WTC11 (cell line): Measurements from ENCODE around the gene CYSRT1. TPM values are rescaled to one million over a fixed set of nuclear protein-coding genes. Genes with fewer than 3 reads are reported as not detected.

Source experiments
- ATAC-seq: fragments of 200-7000 bp; cut with Tn5 transposase; 2 replicates; pipeline ENCODE4 v1.10.0; 2021; ENCODE audit warnings: mild to moderate bottlenecking, moderate library complexity
- CTCF ChIA-PET: fragments of 300-600 bp; sonication (Branson Sonifier 250); formaldehyde crosslinking; loops from one replicate; lab custom pipeline; 2021; ENCODE audit warnings: antibody characterized with exemption; lab: Charles Lee
- POLR2A ChIA-PET: fragments of 350-600 bp; sonication (Branson Sonifier 250); formaldehyde crosslinking; loops from one replicate; lab custom pipeline; 2021; ENCODE audit warnings: antibody characterized with exemption; lab: Charles Lee
- DNase-seq: peaks from one replicate; pipeline ENCODE4 v3.0.0; 2021; ENCODE audit warnings: low spot score
- H3K27ac Mint-ChIP-seq: 2 replicates; pipeline ENCODE4 v1.8.0; 2021; ENCODE audit warnings: mixed read lengths
- H3K27me3 Mint-ChIP-seq: 2 replicates; pipeline ENCODE4 v1.8.0; 2021; ENCODE audit warnings: low read depth, mild to moderate bottlenecking, moderate library complexity, mixed read lengths
- H3K36me3 Mint-ChIP-seq: 2 replicates; pipeline ENCODE4 v1.8.0; 2021; ENCODE audit warnings: mixed read lengths
- H3K4me1 Mint-ChIP-seq: 2 replicates; pipeline ENCODE4 v1.8.0; 2022; ENCODE audit warnings: mixed read lengths
- H3K4me3 Mint-ChIP-seq: 2 replicates; pipeline ENCODE4 v1.8.0; 2021; ENCODE audit warnings: mild to moderate bottlenecking, moderate library complexity, mixed read lengths
- H3K9me3 Mint-ChIP-seq: 2 replicates; pipeline ENCODE4 v1.8.0; 2021; ENCODE audit warnings: mixed read lengths
- CBFB ChIP-seq: sonication (generic); formaldehyde crosslinking; IDR thresholded peaks from 2 replicates; pipeline ENCODE4 v1.8.1; 2022; ENCODE audit warnings: mild to moderate bottlenecking, low read depth, missing genetic modification reagents
- CTCF ChIP-seq: fragments of 200-600 bp; IDR thresholded peaks from 2 replicates; pipeline ENCODE4 v1.8.0; 2022; ENCODE audit warnings: antibody characterized with exemption
- KAT7 ChIP-seq: sonication (generic); formaldehyde crosslinking; IDR thresholded peaks from 2 replicates; pipeline ENCODE4 v1.8.1; 2023; ENCODE audit warnings: missing genetic modification reagents, mild to moderate bottlenecking, borderline replicate concordance
- MLX ChIP-seq: sonication (generic); formaldehyde crosslinking; IDR thresholded peaks from 2 replicates; pipeline ENCODE4 v1.8.1; 2023; ENCODE audit warnings: mild to moderate bottlenecking, missing genetic modification reagents, moderate library complexity
- NFE2L1 ChIP-seq: sonication (generic); formaldehyde crosslinking; IDR thresholded peaks from 2 replicates; pipeline ENCODE4 v1.8.1; 2023; ENCODE audit warnings: missing genetic modification reagents
- NR2C2 ChIP-seq: sonication (generic); formaldehyde crosslinking; IDR thresholded peaks from 2 replicates; pipeline ENCODE4 v1.8.0; 2022; ENCODE audit warnings: mild to moderate bottlenecking, missing genetic modification reagents
- SMAD3 ChIP-seq: sonication (generic); formaldehyde crosslinking; IDR thresholded peaks from 2 replicates; pipeline ENCODE4 v1.8.0; 2022; ENCODE audit warnings: missing genetic modification reagents, mild to moderate bottlenecking, borderline replicate concordance
- SMAD4 ChIP-seq: sonication (generic); formaldehyde crosslinking; IDR thresholded peaks from 2 replicates; pipeline ENCODE4 v1.8.0; 2022; ENCODE audit warnings: mild to moderate bottlenecking, missing genetic modification reagents
- SOX15 ChIP-seq: fragments of 250-450 bp; sonication (Bioruptor Pico); IDR thresholded peaks from 2 replicates; pipeline ENCODE4 v1.9.0; 2021; ENCODE audit warnings: mild to moderate bottlenecking
- TEAD1 ChIP-seq: sonication (generic); formaldehyde crosslinking; IDR thresholded peaks from 2 replicates; pipeline ENCODE4 v1.8.0; 2022; ENCODE audit warnings: mild to moderate bottlenecking, missing genetic modification reagents
- ZNF138 ChIP-seq: sonication (generic); formaldehyde crosslinking; conservative IDR thresholded peaks from 2 replicates; pipeline ENCODE4 v1.8.1; 2022; ENCODE audit warnings: mild to moderate bottlenecking, moderate library complexity, missing genetic modification reagents
- ZNF219 ChIP-seq: sonication (generic); formaldehyde crosslinking; IDR thresholded peaks from 2 replicates; pipeline ENCODE4 v1.8.0; 2023; ENCODE audit warnings: missing genetic modification reagents, mild to moderate bottlenecking, borderline replicate concordance
- ZNF232 ChIP-seq: sonication (generic); formaldehyde crosslinking; IDR thresholded peaks from 2 replicates; pipeline ENCODE4 v1.8.0; 2022; ENCODE audit warnings: mild to moderate bottlenecking, missing genetic modification reagents
- ZNF263 ChIP-seq: sonication (generic); formaldehyde crosslinking; IDR thresholded peaks from 2 replicates; pipeline ENCODE4 v1.8.1; 2022; ENCODE audit warnings: low read depth, mild to moderate bottlenecking, moderate library complexity, missing genetic modification reagents
- total RNA-seq: library from RNA; stranded (reverse); gene quantifications from 3 replicates; pipeline ENCODE4 v1.2.3, GENCODE V29; 2021
- TF ChIP-seq, protein P1 (sequence below): sonication (generic); formaldehyde crosslinking; IDR thresholded peaks from 2 replicates; pipeline ENCODE4 v1.8.1; 2022; ENCODE audit warnings: mild to moderate bottlenecking, missing genetic modification reagents, moderate library complexity, borderline replicate concordance
- TF ChIP-seq, protein P2 (sequence below): sonication (generic); formaldehyde crosslinking; IDR thresholded peaks from 2 replicates; pipeline ENCODE4 v1.8.1; 2022; ENCODE audit warnings: mild to moderate bottlenecking, moderate library complexity, missing genetic modification reagents
- TF ChIP-seq, protein P3 (sequence below): sonication (generic); formaldehyde crosslinking; IDR thresholded peaks from 2 replicates; pipeline ENCODE4 v1.8.0; 2022; ENCODE audit warnings: mild to moderate bottlenecking, missing genetic modification reagents
- TF ChIP-seq, protein P4 (sequence below): sonication (generic); formaldehyde crosslinking; IDR thresholded peaks from 2 replicates; pipeline ENCODE4 v1.8.1; 2022; ENCODE audit warnings: missing genetic modification reagents, borderline replicate concordance
- TF ChIP-seq, protein P5 (sequence below): fragments of 250-450 bp; sonication (Bioruptor Pico); IDR thresholded peaks from 2 replicates; pipeline ENCODE4 v1.9.0; 2021; ENCODE audit warnings: mild to moderate bottlenecking, borderline replicate concordance

The CYSRT1 gene
- total RNA-seq, 1 experiment from 2014 or later: 3.5 TPM

GRCh38 chr9:137215196-137215986 is 9.6 kb upstream of the CYSRT1 start (continued):
- TF ChIP-seq, protein P1, sequence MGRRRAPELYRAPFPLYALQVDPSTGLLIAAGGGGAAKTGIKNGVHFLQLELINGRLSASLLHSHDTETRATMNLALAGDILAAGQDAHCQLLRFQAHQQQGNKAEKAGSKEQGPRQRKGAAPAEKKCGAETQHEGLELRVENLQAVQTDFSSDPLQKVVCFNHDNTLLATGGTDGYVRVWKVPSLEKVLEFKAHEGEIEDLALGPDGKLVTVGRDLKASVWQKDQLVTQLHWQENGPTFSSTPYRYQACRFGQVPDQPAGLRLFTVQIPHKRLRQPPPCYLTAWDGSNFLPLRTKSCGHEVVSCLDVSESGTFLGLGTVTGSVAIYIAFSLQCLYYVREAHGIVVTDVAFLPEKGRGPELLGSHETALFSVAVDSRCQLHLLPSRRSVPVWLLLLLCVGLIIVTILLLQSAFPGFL (CRISPR knock-in tag): no peak
- TF ChIP-seq KAT7 (no peak), ZNF138 (CRISPR knock-in tag) (no peak), CBFB (CRISPR knock-in tag) (no peak), ZNF219 (CRISPR knock-in tag) (no peak), MLX (CRISPR knock-in tag) (no peak), ZNF263 (CRISPR knock-in tag) (no peak), CTCF (no peak), SMAD4 (CRISPR knock-in tag) (no peak), TEAD1 (no peak), NFE2L1 (no peak)
- TF ChIP-seq, protein P2, sequence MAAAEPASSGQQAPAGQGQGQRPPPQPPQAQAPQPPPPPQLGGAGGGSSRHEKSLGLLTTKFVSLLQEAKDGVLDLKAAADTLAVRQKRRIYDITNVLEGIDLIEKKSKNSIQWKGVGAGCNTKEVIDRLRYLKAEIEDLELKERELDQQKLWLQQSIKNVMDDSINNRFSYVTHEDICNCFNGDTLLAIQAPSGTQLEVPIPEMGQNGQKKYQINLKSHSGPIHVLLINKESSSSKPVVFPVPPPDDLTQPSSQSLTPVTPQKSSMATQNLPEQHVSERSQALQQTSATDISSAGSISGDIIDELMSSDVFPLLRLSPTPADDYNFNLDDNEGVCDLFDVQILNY: no peak
- TF ChIP-seq, protein P3, sequence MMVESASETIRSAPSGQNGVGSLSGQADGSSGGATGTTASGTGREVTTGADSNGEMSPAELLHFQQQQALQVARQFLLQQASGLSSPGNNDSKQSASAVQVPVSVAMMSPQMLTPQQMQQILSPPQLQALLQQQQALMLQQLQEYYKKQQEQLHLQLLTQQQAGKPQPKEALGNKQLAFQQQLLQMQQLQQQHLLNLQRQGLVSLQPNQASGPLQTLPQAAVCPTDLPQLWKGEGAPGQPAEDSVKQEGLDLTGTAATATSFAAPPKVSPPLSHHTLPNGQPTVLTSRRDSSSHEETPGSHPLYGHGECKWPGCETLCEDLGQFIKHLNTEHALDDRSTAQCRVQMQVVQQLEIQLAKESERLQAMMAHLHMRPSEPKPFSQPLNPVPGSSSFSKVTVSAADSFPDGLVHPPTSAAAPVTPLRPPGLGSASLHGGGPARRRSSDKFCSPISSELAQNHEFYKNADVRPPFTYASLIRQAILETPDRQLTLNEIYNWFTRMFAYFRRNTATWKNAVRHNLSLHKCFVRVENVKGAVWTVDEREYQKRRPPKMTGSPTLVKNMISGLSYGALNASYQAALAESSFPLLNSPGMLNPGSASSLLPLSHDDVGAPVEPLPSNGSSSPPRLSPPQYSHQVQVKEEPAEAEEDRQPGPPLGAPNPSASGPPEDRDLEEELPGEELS (CRISPR knock-in tag): no peak

DNA sequence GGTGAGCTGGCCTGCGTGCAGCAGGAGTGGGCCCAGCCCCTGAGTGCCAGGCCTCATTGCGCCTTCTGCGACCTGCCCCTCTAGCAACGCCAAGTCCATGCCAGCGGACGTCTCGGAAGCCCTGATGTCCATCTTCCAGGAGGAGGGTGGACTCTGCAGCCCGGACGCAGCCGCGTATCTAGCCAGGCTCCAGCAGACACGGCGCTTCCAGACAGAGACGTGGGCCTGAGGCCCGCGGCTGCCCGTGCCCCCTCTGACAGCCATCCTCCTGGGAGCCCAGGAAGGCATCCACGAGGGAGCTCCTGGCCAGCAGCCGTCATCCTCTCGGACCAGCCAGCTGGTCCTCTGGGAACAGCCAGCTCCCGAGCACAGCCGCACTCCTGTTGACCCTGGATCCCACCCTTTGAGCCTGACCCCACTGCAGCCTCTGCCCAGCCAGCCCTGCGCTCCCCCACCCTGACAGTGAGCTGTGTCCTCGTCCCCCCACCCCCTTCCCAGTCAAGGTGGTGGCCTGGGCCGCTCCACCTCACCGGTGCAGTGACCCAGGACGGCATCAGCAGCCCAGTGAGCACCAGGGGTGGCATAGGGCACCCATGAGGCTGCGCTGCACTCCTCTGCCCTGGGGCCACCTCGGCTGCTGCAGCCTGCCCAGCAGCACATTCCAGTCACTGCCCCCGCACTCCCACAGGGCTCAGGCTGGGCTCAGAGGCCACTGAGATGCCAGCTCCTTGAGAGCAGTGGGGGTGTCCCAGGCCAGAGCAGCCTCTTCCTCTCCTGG is 8.6 kb upstream of the CYSRT1 start:
- ChIA-PET POLR2A (no interaction called here), CTCF (interaction anchor here (0.8 to 1.8 kb wide), 4 partner anchors 11 to 187 kb away, joined by 3 to 8 read pairs (median 4); partner anchors contain the start of gene TUBB4B)
- H3K36me3 Mint-ChIP-seq: 0 out of 2 replicates have a peak, but pooled peaks cover 3% of the 10 kb centered on the region
- H3K4me1 Mint-ChIP-seq: peaks cover 4% of the 10 kb centered on the region; the same call in 1 of the 2 replicates
- no peaks in the 10 kb centered on the region for H3K27me3 Mint-ChIP-seq
- ATAC-seq: no peak
- TF ChIP-seq, protein P4, sequence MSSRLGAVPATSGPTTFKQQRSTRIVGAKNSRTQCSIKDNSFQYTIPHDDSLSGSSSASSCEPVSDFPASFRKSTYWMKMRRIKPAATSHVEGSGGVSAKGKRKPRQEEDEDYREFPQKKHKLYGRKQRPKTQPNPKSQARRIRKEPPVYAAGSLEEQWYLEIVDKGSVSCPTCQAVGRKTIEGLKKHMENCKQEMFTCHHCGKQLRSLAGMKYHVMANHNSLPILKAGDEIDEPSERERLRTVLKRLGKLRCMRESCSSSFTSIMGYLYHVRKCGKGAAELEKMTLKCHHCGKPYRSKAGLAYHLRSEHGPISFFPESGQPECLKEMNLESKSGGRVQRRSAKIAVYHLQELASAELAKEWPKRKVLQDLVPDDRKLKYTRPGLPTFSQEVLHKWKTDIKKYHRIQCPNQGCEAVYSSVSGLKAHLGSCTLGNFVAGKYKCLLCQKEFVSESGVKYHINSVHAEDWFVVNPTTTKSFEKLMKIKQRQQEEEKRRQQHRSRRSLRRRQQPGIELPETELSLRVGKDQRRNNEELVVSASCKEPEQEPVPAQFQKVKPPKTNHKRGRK (CRISPR knock-in tag): no peak
- no peak for TF ChIP-seq SMAD3 (CRISPR knock-in tag)
- TF ChIP-seq SOX15 (CRISPR knock-in tag): no peak
- TF ChIP-seq, protein P5, sequence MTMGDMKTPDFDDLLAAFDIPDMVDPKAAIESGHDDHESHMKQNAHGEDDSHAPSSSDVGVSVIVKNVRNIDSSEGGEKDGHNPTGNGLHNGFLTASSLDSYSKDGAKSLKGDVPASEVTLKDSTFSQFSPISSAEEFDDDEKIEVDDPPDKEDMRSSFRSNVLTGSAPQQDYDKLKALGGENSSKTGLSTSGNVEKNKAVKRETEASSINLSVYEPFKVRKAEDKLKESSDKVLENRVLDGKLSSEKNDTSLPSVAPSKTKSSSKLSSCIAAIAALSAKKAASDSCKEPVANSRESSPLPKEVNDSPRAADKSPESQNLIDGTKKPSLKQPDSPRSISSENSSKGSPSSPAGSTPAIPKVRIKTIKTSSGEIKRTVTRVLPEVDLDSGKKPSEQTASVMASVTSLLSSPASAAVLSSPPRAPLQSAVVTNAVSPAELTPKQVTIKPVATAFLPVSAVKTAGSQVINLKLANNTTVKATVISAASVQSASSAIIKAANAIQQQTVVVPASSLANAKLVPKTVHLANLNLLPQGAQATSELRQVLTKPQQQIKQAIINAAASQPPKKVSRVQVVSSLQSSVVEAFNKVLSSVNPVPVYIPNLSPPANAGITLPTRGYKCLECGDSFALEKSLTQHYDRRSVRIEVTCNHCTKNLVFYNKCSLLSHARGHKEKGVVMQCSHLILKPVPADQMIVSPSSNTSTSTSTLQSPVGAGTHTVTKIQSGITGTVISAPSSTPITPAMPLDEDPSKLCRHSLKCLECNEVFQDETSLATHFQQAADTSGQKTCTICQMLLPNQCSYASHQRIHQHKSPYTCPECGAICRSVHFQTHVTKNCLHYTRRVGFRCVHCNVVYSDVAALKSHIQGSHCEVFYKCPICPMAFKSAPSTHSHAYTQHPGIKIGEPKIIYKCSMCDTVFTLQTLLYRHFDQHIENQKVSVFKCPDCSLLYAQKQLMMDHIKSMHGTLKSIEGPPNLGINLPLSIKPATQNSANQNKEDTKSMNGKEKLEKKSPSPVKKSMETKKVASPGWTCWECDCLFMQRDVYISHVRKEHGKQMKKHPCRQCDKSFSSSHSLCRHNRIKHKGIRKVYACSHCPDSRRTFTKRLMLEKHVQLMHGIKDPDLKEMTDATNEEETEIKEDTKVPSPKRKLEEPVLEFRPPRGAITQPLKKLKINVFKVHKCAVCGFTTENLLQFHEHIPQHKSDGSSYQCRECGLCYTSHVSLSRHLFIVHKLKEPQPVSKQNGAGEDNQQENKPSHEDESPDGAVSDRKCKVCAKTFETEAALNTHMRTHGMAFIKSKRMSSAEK (CRISPR knock-in tag): no peak
- TF ChIP-seq, protein P2: no peak
- no peak for TF ChIP-seq ZNF232 (CRISPR knock-in tag)
- no peak for TF ChIP-seq NR2C2
- H3K4me3 Mint-ChIP-seq: no peak overlapping the region
- no peaks in the 10 kb centered on the region for H3K9me3 Mint-ChIP-seq
- no peak for DNase-seq
- no peak overlapping the region for H3K27ac Mint-ChIP-seq
